ENCODE measurements around the gene HACD2. TPM values are rescaled to one million over a fixed set of nuclear protein-coding genes. Genes with fewer than 3 reads are reported as not detected.

Gene HACD2
- total RNA-seq, 1 donor from 2014 or later = 34.3 TPM

DNA sequence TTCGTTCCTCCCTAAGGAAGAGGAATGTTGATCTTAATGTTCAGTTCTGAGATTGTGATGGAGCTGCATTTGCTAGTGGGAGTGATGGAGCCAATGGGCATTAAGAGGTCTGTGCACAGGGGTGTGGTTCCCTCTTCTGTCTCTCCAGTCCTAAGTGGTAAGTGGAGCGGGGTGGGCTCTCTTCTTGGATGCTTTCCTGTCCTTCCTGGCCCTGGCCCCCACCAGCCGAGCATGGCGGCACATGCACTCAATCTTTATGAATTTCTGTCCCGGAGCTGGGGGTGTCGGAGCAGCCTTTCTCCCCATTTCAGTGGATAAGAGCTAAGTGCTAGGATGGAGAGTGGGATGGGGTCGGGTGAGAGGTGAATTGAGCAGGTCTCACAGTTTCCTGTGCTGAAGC lies 98.4 kb downstream of the HACD2 start:
- H3K4me1 ChIP-seq (ENCODE audit: insufficient read depth, low read length) = no peaks in the 10 kb centered on the region
- peaks cover 6% of the 10 kb centered on the region for H3K36me3 Mint-ChIP-seq (ENCODE audit: low read depth, unreplicated experiment)
- peaks cover 1% of the 10 kb centered on the region for H3K4me1 Mint-ChIP-seq (ENCODE audit: low read depth, unreplicated experiment)
- H3K9ac ChIP-seq (ENCODE audit: low read length) = no peak overlapping the region
- no peaks in the 10 kb centered on the region for H3K9me3 Mint-ChIP-seq (ENCODE audit: unreplicated experiment)
- H3K4me3 Mint-ChIP-seq (ENCODE audit: unreplicated experiment) = no peak overlapping the region
- no peaks in the 10 kb centered on the region for H3K79me2 ChIP-seq (ENCODE audit: insufficient read depth, low read length)
- H3K27me3 ChIP-seq (ENCODE audit: insufficient read depth, low read length) = peaks cover 5% of the 10 kb centered on the region
- no peak overlapping the region for H3K4me3 ChIP-seq (ENCODE audit: insufficient read depth, low read depth, low read length)
- no peak overlapping the region for H3K4me2 ChIP-seq (ENCODE audit: low read length)
- TF ChIP-seq, protein P1, sequence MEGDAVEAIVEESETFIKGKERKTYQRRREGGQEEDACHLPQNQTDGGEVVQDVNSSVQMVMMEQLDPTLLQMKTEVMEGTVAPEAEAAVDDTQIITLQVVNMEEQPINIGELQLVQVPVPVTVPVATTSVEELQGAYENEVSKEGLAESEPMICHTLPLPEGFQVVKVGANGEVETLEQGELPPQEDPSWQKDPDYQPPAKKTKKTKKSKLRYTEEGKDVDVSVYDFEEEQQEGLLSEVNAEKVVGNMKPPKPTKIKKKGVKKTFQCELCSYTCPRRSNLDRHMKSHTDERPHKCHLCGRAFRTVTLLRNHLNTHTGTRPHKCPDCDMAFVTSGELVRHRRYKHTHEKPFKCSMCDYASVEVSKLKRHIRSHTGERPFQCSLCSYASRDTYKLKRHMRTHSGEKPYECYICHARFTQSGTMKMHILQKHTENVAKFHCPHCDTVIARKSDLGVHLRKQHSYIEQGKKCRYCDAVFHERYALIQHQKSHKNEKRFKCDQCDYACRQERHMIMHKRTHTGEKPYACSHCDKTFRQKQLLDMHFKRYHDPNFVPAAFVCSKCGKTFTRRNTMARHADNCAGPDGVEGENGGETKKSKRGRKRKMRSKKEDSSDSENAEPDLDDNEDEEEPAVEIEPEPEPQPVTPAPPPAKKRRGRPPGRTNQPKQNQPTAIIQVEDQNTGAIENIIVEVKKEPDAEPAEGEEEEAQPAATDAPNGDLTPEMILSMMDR (IDR thresholded peaks at IDR 0.05; ENCODE audit: insufficient read depth, low read depth, low read length) = no peak
- TF ChIP-seq EZH2 (IDR thresholded peaks at IDR 0.05; ENCODE audit: insufficient read depth, low read length) = no peak
- DNase-seq (ENCODE audit: low read depth) (no peak), FAIRE-seq (no peak)
- H3K27ac ChIP-seq (ENCODE audit: low read depth, low read length) = no peak overlapping the region
- no peaks in the 10 kb centered on the region for H3K9me3 ChIP-seq (ENCODE audit: insufficient read depth, low read depth, low read length)
- no peak overlapping the region for H2AFZ ChIP-seq (ENCODE audit: low read depth, low read length)
- no peaks in the 10 kb centered on the region for H3K36me3 ChIP-seq (ENCODE audit: insufficient read depth, low read length)
- peaks cover 39% of the 10 kb centered on the region for H3K27me3 Mint-ChIP-seq (ENCODE audit: low read depth, unreplicated experiment)
- H4K20me1 ChIP-seq (ENCODE audit: insufficient read depth, low read length) = no peaks in the 10 kb centered on the region
- no peak overlapping the region for H3K27ac Mint-ChIP-seq (ENCODE audit: unreplicated experiment)

DNA sequence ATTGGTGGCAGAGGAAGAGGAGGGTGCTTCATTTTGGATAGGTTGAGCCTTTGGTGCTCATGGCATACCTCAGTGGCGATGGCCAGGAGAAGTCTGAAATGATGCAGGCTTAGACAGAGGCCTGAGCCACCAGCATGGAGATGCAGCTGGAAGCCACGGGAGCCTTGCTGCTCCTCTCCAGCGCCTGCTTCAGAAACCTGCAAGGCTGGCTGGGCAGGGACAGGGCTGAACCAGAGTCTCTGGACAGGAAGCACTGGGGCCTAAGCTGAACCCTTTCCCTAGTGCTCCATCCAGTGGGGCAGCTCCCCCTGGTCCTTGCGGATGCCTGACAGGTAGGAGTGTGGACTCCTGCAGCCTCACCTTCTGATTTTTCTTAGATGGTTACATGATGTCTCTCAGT lies 99.3 kb downstream of the HACD2 start:
- H3K79me2 ChIP-seq (ENCODE audit: insufficient read depth, low read length) = no peaks in the 10 kb centered on the region
- peaks cover 1% of the 10 kb centered on the region for H3K4me1 Mint-ChIP-seq (ENCODE audit: low read depth, unreplicated experiment)
- no peaks in the 10 kb centered on the region for H4K20me1 ChIP-seq (ENCODE audit: insufficient read depth, low read length)
- H3K9me3 ChIP-seq (ENCODE audit: insufficient read depth, low read depth, low read length) = no peaks in the 10 kb centered on the region
- no peaks in the 10 kb centered on the region for H3K36me3 ChIP-seq (ENCODE audit: insufficient read depth, low read length)
- peaks cover 5% of the 10 kb centered on the region for H3K27me3 ChIP-seq (ENCODE audit: insufficient read depth, low read length)
- DNase-seq (ENCODE audit: low read depth) = no peak
- H3K4me1 ChIP-seq (ENCODE audit: insufficient read depth, low read length) = no peaks in the 10 kb centered on the region
- H3K27ac ChIP-seq (ENCODE audit: low read depth, low read length) = no peak overlapping the region
- no peak overlapping the region for H3K4me3 Mint-ChIP-seq (ENCODE audit: unreplicated experiment)
- no peak overlapping the region for H3K9ac ChIP-seq (ENCODE audit: low read length)
- no peak overlapping the region for H3K4me2 ChIP-seq (ENCODE audit: low read length)
- peaks cover 47% of the 10 kb centered on the region for H3K27me3 Mint-ChIP-seq (ENCODE audit: low read depth, unreplicated experiment)
- H3K9me3 Mint-ChIP-seq (ENCODE audit: unreplicated experiment) = no peaks in the 10 kb centered on the region
- H3K36me3 Mint-ChIP-seq (ENCODE audit: low read depth, unreplicated experiment) = peaks cover 6% of the 10 kb centered on the region
- TF ChIP-seq, protein P1 (IDR thresholded peaks at IDR 0.05; ENCODE audit: insufficient read depth, low read depth, low read length) = no peak
- TF ChIP-seq EZH2 (IDR thresholded peaks at IDR 0.05; ENCODE audit: insufficient read depth, low read length) = no peak
- H3K4me3 ChIP-seq (ENCODE audit: insufficient read depth, low read depth, low read length) = no peak overlapping the region
- H3K27ac Mint-ChIP-seq (ENCODE audit: unreplicated experiment) = no peak overlapping the region
- H2AFZ ChIP-seq (ENCODE audit: low read depth, low read length) = no peak overlapping the region
- FAIRE-seq = no peak

- H3K9ac ChIP-seq (ENCODE audit: low read length) = no peak overlapping the region
- H3K27ac ChIP-seq (ENCODE audit: low read depth, low read length) = no peak overlapping the region
- FAIRE-seq (no peak), DNase-seq (ENCODE audit: low read depth) (no peak)
- no peak overlapping the region for H3K4me3 ChIP-seq (ENCODE audit: insufficient read depth, low read depth, low read length)
- Mint-ChIP-seq H3K27ac (ENCODE audit: unreplicated experiment) (no peak overlapping the region), H3K4me3 (ENCODE audit: unreplicated experiment) (no peak overlapping the region), H3K4me1 (ENCODE audit: low read depth, unreplicated experiment) (no peaks in the 10 kb centered on the region), H3K27me3 (ENCODE audit: low read depth, unreplicated experiment) (peaks cover 63% of the 10 kb centered on the region), H3K36me3 (ENCODE audit: low read depth, unreplicated experiment) (peaks cover 4% of the 10 kb centered on the region), H3K9me3 (ENCODE audit: unreplicated experiment) (no peaks in the 10 kb centered on the region)
- no peaks in the 10 kb centered on the region for H3K9me3 ChIP-seq (ENCODE audit: insufficient read depth, low read depth, low read length)
- no peaks in the 10 kb centered on the region for H3K36me3 ChIP-seq (ENCODE audit: insufficient read depth, low read length)
- no peak for TF ChIP-seq EZH2 (IDR thresholded peaks at IDR 0.05; ENCODE audit: insufficient read depth, low read length)
- TF ChIP-seq, protein P1 (IDR thresholded peaks at IDR 0.05; ENCODE audit: insufficient read depth, low read depth, low read length) = no peak
- no peaks in the 10 kb centered on the region for H3K79me2 ChIP-seq (ENCODE audit: insufficient read depth, low read length)
- H4K20me1 ChIP-seq (ENCODE audit: insufficient read depth, low read length) = no peaks in the 10 kb centered on the region
- no peaks in the 10 kb centered on the region for H3K4me1 ChIP-seq (ENCODE audit: insufficient read depth, low read length)
- no peak overlapping the region for H3K4me2 ChIP-seq (ENCODE audit: low read length)
- H2AFZ ChIP-seq (ENCODE audit: low read depth, low read length) = no peak overlapping the region
- H3K27me3 ChIP-seq (ENCODE audit: insufficient read depth, low read length) = peaks cover 16% of the 10 kb centered on the region
Observed at GRCh38 chr3:123483146-123483545, 101.7 kb downstream of the HACD2 start.
